T1000 (cell line): ENCODE results near the gene THEMIS.
"Not testable (repeated sequence)": the region's sequence is repeated elsewhere in the genome, so short reads cannot be mapped to it uniquely, and the experiment has no call there.

Source experiments
- DNase-seq: peaks from one replicate; lab custom pipeline; 2025; ENCODE audit warnings: mixed read lengths; lab: John Stamatoyannopoulos, UW

The THEMIS gene

DNA sequence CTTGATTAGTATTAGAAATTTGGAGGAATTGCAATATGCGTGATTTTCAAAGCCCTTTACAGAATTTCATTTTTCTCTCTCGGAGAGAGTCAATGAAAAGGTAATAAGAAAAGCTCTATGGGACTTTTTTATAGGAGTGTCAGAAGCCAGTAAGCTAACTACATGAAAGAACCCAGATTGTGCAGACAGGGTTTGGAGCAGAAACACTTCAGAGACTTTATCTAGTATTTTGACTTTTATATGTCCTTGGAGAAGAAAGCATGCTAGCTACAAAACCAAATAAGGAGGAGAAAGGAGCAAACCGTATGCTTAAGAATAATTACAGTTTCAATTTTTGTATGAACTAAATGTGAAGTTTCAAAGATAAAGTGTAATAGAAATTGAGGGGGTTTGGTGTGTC lies 182.2 kb downstream of the THEMIS start:
- DNase-seq = no peak

DNA sequence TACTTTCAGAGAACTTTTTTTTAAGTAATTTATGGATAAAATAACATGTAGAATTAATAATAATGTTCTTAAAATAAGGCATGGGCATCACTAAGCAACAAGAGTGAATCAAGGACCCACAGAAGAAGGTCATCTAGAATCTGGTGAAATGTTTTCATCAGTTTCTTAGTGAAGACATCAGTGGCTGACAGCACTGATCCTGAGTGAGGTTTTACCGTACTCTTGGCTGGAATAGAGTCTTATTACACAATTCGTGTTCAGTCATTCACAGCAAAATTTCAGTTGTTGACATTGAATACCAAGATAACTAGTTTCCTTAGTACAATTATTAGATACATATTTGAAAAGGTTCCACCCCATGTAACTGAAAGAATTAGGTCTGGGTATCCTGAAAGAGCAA lies 183.5 kb downstream of the THEMIS start:
- DNase-seq = no peak

DNA sequence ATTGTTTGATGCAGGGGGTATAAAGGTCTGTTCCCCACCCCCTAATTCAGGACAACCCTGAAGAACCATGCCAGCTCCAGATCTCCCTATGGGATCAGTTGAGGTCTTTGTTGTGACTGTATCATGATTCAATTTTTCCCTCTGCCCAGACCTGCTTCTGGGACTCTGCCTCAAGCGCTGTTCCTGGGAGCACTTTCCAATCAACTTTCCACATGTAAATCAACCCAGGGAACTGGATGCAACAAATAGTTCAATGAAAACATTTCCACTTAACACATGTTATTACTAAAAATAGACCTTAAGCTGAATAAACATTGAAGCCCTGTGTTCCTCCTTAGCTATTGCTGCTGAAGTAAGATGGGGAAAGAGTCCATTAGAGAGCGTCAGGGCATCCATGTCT lies 184.4 kb downstream of the THEMIS start:
- no peak for DNase-seq

DNA sequence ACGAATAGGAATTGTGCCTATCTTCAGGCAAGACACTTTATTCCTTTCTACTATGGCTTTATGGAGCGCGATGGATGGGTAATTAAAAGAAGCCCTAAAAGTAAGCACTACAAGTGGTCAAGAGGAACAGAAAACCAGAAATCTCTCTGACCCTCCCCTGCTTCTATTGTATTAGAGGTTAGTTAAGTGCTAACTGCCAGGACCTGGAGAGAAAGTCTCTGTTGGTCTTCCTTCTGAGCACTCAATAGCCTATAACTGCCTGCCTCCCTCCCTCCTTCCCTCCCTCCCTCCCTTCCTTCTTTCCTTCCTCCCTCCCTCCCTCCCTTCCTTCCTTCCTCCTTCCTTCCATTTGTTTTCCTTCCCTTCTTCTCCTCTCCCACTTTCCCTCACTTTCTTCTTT lies 190.2 kb downstream of the THEMIS start:
- no peak for DNase-seq

DNA sequence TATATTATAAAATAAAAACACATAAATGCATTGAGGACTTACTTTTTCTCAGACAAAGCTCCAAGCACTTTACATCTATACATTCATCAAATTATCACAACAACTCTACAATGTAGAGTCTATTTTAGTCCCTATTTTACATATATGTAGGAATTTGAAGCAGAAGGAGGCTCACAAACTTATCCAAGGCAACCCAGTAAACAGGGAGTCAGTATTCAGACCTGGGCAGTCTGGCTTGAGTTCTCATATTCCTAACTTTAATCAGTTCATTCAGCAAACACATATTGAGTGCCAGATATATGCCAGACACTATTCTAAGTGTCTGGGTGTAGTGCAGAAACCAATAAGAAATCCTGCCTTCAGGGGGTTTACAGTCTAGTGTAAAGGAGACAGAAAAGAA lies 194.6 kb downstream of the THEMIS start:
- DNase-seq = no peak

DNA sequence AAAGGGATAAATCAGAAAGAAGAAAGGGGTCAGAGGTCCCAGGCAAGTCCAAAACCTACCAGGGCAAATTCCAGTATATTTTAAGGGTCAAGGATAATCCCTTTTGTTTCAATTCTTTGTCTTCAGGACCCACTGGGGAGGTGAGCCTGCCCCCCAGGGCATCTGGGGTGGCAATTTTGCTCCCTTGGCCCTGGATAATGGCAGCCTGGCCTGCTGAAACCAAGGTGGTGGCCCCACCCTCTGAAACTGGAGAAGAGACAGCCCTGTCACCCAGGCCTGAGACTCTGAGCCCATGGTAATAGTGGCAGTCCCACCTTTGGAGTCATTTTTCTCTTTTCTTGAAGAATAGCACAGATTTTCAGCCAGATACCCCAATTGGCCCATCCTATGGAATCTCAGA lies 205.8 kb downstream of the THEMIS start:
- DNase-seq = no peak

DNA sequence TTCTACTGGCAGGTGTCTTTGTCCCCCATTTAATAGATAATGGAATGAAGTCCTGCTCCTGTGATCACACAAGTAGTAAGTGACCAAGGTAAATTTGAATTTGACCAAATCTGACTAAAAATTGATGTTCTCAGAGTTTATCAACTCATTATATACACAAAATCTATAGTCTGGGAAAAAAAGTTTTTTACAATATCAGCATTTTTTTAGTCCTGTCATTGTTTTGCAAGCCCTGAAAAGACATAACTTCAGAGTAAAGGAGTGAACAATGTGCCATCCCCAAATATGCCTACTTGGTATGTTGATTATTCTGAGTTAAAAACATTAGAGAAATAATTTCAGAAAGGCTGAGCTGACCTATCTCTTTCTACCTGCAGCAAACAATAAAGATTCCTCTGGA lies 209.7 kb downstream of the THEMIS start:
- no peak for DNase-seq

DNA sequence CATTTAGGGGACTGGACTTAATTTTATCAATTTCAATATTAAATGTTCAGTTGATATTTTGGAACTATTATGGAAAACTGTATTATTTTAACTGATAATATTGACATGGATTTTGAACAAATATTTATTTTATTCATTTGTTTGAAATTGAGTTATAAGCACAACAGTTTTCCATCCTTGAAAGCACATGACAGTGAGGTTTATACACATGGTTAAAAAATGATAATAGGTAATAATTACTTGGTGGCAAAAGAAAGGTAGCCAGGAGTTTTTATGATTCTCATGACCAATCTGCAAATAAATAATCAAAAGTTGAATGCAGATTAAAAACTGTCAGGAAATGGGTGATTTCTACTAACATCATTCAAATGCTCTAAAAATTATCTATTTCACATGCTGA lies 210.3 kb downstream of the THEMIS start:
- DNase-seq = no peak

DNA sequence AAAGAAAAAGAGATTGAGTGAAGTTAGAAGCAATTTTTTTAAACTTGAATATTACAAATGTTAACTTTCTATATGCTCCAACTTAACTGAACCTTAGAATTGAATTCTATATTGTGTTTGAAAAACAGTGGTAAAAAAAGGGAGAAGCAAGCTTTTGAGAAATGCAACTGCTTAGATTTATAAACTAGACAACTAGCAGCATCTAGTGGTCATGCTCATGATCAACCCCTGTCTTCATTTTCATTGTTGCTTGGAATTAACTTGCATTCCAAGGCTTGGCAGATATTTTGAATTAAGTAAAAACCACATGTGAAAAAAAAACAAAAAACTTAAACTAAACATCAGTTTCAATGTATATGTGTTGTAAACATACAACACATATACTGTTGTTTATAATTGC lies 210.8 kb downstream of the THEMIS start:
- no peak for DNase-seq

DNA sequence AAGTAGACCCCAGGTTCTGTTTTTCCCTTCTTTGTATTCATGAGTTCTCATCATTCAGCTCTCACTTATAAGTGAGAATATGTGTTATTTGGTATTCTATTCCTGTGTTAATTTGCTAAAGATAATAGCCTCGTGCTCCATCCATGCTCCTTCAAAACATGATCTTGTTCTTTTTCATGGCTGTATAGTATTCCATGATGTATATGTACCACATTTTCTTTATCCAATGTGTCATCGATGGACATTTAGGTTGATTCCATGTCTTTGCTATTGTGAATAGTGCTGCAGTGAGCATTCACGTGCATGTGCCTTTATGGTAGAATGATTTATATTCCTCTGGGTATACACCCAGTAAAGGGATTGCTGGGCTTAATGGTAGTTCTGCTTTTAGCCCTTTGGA lies 213.4 kb downstream of the THEMIS start:
- not testable (repeated sequence) for DNase-seq

DNA sequence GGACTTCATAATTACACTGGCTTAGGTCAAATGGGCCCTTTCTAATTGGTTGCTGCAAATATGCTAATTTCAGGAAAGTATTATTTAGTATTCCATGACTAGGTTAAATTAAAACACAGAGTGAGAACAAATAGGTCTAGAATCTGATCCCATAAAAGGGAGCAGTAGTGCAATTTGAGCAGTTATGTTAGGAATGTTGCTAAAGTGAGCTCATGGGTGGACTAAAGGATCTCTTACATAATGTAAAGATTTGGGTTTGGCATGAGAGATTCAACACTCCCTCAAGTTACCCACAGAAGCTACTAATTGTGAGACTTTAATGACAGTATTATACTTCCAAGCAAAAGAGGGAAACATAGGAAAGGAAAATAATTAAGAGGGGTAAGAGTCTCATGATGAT lies 214.8 kb downstream of the THEMIS start:
- no peak for DNase-seq

DNA sequence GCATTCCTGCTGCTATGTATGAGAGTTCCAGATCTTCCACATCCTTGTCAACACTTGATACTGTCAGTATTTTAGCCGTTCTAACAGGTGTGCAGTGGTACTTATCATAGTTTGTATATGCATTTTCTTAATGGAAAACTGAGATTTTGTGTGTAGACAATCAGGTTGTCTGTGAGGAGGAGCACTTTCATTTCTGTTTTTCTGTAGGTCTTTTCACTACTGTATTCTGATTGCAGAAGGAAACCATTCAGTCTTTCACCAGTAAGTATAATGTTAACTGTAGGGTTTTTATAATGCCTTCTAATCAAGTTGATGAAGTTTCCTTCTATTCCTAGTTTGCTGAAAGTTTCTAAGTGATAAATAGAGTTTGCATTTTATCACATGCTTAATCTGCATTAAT lies 216.4 kb downstream of the THEMIS start:
- DNase-seq = no peak
